Head of caudate nucleus (tissue), 42 donors: ENCODE results near the gene JPT2.
"Not testable (repeated sequence)": the region's sequence is repeated elsewhere in the genome, so short reads cannot be mapped to it uniquely, and the experiment has no call there.

Source experiments
- DNase-seq, 42 donors: peaks; one replicate each; pipeline versions ENCODE4 v3.0.0 to v3.0.0-alpha.2; 2020 to 2021; ENCODE audit warnings: mixed read lengths in 7 of 42
- intact Hi-C: fragments of 100-400 bp; cut with DNase I; formaldehyde crosslinking; loops from one replicate; pipeline ENCODE4 v1.15.0; 2022

JPT2 gene

DNA sequence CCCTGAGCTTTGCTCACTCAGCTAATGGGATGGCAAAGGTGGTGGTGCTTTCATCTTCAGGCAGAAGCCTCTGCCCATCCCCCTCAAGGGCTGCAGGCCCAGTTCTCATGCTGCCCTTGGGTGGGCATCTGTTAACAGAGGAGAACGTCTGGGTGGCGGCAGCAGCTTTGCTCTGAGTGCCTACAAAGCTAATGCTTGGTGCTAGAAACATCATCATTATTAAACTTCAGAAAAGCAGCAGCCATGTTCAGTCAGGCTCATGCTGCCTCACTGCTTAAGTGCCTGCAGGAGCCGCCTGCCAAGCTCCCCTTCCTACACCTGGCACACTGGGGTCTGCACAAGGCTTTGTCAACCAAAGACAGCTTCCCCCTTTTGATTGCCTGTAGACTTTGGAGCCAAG is 22.2 kb downstream of the JPT2 start:
- intact Hi-C loops: loop anchor here (10.0 kb wide), 1 partner anchor 65 kb away; no protein-coding TSS in a partner anchor
- no peak for DNase-seq

- intact Hi-C loops: loop anchor here (10.0 kb wide), 1 partner anchor 63 kb away; no protein-coding TSS in a partner anchor
- DNase-seq: no peak
Measured at GRCh38 chr16:1701216-1701878, 23.3 kb downstream of the JPT2 start.

DNA sequence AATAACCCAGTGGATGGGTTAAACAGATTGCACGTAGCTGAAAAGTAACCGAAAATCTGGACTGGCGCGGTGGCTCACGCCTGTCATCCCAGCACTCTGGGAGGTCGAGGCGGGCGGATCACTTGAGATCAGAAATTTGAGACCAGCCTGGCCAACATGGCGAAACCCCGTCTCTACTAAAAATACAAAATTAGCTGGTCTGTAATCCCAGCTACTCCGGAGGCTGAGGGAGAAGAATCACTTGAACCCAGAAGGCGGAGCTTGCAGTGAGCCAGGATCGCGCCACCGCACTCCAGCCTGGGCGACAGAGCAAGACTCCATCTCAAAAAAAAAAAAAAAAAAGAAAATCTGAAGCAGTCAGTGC is 27.2 kb downstream of the JPT2 start:
- intact Hi-C loops: loop anchor here (5.0 to 10.0 kb wide), 2 partner anchors 59 to 93 kb away; partner anchors contain the start of genes CRAMP1 and IFT140
- peak in 5 of 42 donors; percentile 15 to 46 (median 23) for DNase-seq

GRCh38 chr16:1705688-1706385 is 27.8 kb downstream of the JPT2 start, which contains the start of gene MAPK8IP3:
MAPK8IP3 (plus strand) TSS chr16:1706195; CDS start chr16:1706340, 145 bp downstream.
- peak; percentile 72 to 97 (median 93) for DNase-seq
- intact Hi-C loops: loop anchor here (5.0 to 10.0 kb wide), 2 partner anchors 59 to 94 kb away; partner anchors contain the start of genes CRAMP1 and IFT140

DNA sequence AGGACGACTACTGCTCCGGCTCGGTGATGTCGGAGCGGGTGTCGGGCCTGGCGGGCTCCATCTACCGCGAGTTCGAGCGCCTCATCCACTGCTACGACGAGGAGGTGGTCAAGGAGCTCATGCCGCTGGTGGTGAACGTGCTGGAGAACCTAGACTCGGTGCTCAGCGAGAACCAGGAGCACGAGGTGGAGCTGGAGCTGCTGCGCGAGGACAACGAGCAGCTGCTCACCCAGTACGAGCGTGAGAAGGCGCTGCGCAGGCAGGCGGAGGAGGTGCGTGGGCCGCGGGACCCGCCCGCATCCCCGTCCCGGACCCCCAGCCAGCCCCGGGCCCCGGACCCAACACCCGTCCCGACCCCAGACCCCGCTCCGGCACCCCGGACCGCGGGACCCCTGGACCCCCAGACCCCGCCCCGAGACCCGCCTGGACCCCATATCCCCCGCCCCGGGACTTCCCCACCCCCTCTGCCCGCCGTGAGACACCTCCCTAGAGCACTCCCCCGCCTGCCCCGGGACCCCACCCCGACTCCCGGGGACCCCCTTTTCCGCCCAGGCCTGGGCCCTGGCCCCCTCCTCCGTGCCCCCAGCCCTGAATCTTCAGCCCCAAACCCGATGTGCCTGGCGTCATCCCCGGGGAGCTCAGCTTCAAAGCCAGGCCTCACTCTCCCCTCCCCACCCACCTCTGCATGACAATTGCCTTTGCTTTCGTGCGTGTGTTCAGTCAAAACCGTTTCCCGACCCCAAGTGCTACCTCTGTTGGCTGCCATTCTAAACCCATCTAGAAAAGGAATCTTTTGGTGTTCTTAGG is 28.5 kb downstream of the JPT2 start:
- intact Hi-C loops: loop anchor here (5.0 to 10.0 kb wide), 2 partner anchors 58 to 94 kb away; partner anchors contain the start of genes CRAMP1 and IFT140
- DNase-seq: peak in 14 of 42 donors; percentile 11 to 55 (median 32)

DNA sequence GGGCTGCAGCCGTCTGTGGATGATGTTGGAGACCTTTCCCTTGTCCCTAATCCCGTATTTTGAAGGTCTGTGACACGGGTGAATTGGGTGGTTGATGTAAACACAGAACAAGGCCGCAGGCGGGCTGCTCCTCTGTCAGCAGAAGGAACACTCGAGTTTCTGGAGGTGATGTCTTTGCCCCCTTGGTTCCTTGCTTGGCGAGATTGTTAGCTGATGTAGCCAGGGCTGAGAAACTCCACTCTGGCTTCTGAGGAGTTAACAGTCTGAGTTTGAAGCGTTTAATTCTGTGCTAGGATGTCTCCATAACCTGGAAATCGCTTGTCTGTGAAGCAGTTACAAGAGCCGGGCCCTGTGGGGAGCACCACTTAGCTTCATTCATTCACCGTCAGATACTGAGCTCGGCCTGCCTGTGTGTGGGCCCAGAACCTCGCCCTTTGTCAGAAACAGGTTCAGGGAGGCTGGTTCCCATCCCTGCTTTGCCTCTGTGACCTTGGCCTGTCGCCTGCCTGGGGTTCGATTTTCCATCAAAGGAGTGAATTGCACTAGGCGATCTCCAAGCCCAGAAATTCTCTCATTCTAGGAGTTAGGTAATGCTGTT is 29.2 kb downstream of the JPT2 start:
- intact Hi-C loops: loop anchor here (5.0 to 10.0 kb wide), 2 partner anchors 58 to 95 kb away; partner anchors contain the start of genes CRAMP1 and IFT140
- peak in 33 of 42 donors; percentile 26 to 76 (median 53) for DNase-seq

GRCh38 chr16:1708083-1708767 is 30.1 kb downstream of the JPT2 start:
- intact Hi-C loops: loop anchor here (5.0 to 10.0 kb wide), 2 partner anchors 57 to 96 kb away; partner anchors contain the start of genes CRAMP1 and IFT140

DNA sequence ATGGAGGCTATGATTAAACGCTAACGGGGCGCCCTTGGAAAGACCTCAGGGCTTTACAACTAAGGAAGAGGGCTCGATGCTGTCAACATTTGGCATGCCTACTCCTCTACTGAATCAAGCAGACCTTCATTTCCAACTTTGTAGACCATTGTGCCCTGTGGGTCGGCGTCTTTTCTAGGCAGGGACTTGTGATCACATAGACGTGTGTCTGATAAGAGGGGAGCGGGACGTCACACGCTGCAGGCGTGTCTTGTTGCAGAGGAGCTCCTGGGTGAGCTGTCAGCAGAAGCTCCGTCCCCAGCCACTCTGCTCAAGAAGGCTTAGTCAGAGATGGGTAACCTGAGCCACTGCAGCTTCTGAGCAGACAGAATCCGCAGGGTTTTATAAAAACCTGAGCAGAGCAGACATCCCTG is 30.7 kb downstream of the JPT2 start:
- intact Hi-C loops: loop anchor here (5.0 to 10.0 kb wide), 2 partner anchors 56 to 96 kb away; partner anchors contain the start of genes CRAMP1 and IFT140
- DNase-seq: peak in 41 of 42 donors; percentile 25 to 94 (median 68)

More at GRCh38 chr16:1708083-1708767, 30.1 kb downstream of the JPT2 start:
- peak in 2 of 42 donors; percentile 27 to 47 for DNase-seq

- intact Hi-C loops: loop anchor here (5.0 to 10.0 kb wide), 2 partner anchors 55 to 97 kb away; partner anchors contain the start of genes CRAMP1 and IFT140
- no peak for DNase-seq
Measured at GRCh38 chr16:1709356-1709755, 31.3 kb downstream of the JPT2 start.

DNA sequence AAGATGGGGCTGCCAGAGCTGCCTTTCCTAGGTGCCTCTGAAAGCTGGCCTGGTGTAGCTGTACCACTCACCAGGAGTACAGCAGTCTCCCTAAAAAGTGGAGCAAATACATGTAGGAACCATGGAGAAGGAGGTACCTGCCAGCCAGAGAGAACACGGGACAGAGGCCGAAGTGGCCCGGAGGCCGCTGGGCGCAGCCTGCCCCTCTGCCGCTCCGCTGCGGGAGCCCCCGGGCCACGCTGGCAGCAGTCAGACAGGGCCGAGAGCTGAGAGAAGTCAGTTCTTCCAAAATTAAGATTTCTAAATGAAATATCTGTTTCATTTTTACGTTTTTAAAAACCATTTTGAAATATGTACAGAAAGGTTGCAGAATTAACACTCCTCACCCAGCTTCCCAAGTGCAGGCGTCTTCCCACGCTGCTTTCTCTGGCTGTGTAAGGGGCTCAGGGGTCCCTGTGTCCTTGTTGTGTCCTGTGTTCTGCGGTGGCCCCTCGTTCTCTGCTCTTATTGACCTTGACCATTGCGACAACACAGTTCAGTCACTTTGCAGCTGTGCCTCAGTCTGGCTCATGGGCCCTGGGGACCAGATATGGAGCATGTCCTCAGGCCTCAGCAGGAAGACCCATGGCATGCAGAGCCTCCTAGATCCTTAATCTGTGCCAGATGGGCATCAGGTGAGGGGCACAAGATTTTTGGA is 32.9 kb downstream of the JPT2 start:
- intact Hi-C loops: no loop called here
- no peak for DNase-seq

DNA sequence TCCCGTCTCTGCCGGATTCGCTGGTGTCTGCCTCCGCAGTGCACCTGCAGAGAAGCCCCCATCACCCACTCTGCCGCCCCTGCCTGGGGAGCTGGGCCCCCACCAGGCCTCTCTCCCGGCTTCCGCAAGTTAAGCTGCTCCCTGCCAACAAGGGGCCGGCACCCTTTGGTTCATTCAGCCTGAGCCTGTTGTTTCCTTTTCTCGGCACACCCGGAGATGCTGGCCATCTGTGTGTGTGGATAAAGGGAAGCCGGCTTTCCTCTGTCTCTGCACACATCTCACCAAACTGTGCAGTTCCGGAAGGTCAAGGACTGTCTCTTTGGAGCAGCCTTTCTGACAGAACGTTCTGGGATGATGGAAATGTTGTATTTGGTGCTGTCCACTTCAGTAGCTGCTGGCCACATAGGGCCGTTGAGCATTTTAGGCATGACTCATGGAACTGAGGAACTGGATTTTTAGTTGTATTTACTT is 34.7 kb downstream of the JPT2 start:
- peak in 2 of 42 donors; percentile 17 to 46 for DNase-seq
- intact Hi-C loops: no loop called here

GRCh38 chr16:1713331-1713730 is 35.3 kb downstream of the JPT2 start:
- no peak for DNase-seq
- intact Hi-C loops: no loop called here

GRCh38 chr16:1713933-1714332 is 35.9 kb downstream of the JPT2 start:
- DNase-seq: peak in 6 of 42 donors; percentile 30 to 62 (median 51)
- intact Hi-C loops: no loop called here

DNA sequence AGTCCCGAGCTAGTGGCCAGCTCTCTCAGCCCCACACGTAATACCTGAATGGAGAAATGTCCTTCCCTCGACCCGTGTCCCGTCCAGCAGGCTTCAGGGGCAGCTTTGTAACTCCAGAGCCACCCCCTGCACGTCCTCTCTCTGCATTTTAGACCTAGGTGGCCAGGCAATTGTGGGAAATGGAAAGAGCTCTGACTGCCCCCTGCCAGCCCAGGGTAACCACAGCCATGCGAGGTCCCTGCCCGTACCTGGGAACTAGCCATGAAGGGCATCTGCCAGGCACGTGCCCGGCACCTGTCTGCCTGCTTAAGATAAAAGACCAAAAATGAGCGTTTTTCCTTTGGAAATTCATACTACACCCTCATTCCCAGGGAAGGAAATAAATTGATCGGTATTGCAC is 37.1 kb downstream of the JPT2 start:
- intact Hi-C loops: no loop called here
- no peak for DNase-seq

- intact Hi-C loops, DNase-seq: not testable (repeated sequence)
Measured at GRCh38 chr16:1718236-1718635, 40.2 kb downstream of the JPT2 start.

GRCh38 chr16:1719559-1720229 is 41.6 kb downstream of the JPT2 start:
- intact Hi-C loops, DNase-seq: not testable (repeated sequence)
